Mesenchymal stem cell (in vitro differentiated cells and primary cell): Measurements from ENCODE around the gene RYR2.

Source experiments
- DNase-seq: peaks from one replicate; pipeline ENCODE4 v3.0.0-alpha.2; 2013
- H2AFZ ChIP-seq: one replicate; pipeline ENCODE4 v1.6.1; 2013; ENCODE audit warnings: low read depth, mild to moderate bottlenecking, control low read depth, inconsistent platforms, low read length, moderate library complexity
- H2AK5ac ChIP-seq: 2 replicates; pipeline ENCODE4 v1.6.1; 2013; ENCODE audit warnings: low read length, moderate library complexity, mild to moderate bottlenecking, inconsistent platforms; ENCODE audit not compliant: severe bottlenecking
- H2BK120ac ChIP-seq: one replicate; pipeline ENCODE4 v1.6.1; 2013; ENCODE audit warnings: low read depth, mild to moderate bottlenecking, inconsistent platforms, low read length, moderate library complexity
- H2BK12ac ChIP-seq, 2 experiments: one replicate each; pipeline ENCODE4 v1.6.1; 2013; ENCODE audit warnings: inconsistent platforms in 2 of 2, low read length in 2 of 2, mild to moderate bottlenecking in 2 of 2, moderate library complexity in 2 of 2, control low read depth in 1 of 2
- H2BK15ac ChIP-seq: one replicate; pipeline ENCODE4 v1.6.1; 2013; ENCODE audit warnings: mild to moderate bottlenecking, low read depth, inconsistent platforms; ENCODE audit not compliant: poor library complexity, severe bottlenecking
- H2BK5ac ChIP-seq: 2 replicates; pipeline ENCODE4 v1.6.1; 2013; ENCODE audit warnings: low read depth, mild to moderate bottlenecking, low read length, control low read depth, inconsistent platforms; ENCODE audit not compliant: poor library complexity, severe bottlenecking
- H3K14ac ChIP-seq, 2 experiments: one replicate each; pipeline ENCODE4 v1.6.1; 2013; ENCODE audit warnings: inconsistent platforms in 2 of 2, low read length in 2 of 2, control low read depth in 1 of 2, mild to moderate bottlenecking in 1 of 2, moderate library complexity in 1 of 2
- H3K18ac ChIP-seq, 2 experiments: one replicate each; pipeline ENCODE4 v1.6.1; 2013; ENCODE audit warnings: inconsistent platforms in 2 of 2, low read length in 2 of 2, control low read depth in 1 of 2, low read depth in 1 of 2, mild to moderate bottlenecking in 1 of 2
- H3K23ac ChIP-seq, 2 experiments: one replicate each; pipeline ENCODE4 v1.6.1; 2013; ENCODE audit warnings: inconsistent platforms in 2 of 2, low read length in 2 of 2, mild to moderate bottlenecking in 2 of 2, moderate library complexity in 2 of 2, control low read depth in 1 of 2
- H3K27ac ChIP-seq: 2 replicates; pipeline ENCODE4 v1.5.1; 2013; ENCODE audit warnings: mild to moderate bottlenecking, moderate library complexity, low read length, control low read depth, inconsistent platforms; ENCODE audit not compliant: poor library complexity, severe bottlenecking
- H3K27me3 ChIP-seq, 2 experiments: 2 replicates each; pipeline versions ENCODE4 v1.6.1 to v1.7.0; 2013; ENCODE audit warnings: low read length in 2 of 2, mild to moderate bottlenecking in 2 of 2, moderate library complexity in 2 of 2, control low read depth in 1 of 2, inconsistent platforms in 1 of 2; ENCODE audit not compliant: control insufficient read depth in 1 of 2, insufficient read depth in 1 of 2
- H3K36me3 ChIP-seq, 2 experiments: 2 replicates each; pipeline versions ENCODE4 v1.6.1 to v1.7.0; 2013; ENCODE audit warnings: low read length in 2 of 2, control low read depth in 1 of 2, inconsistent platforms in 1 of 2, low read depth in 1 of 2, mild to moderate bottlenecking in 1 of 2; ENCODE audit not compliant: insufficient read depth in 2 of 2, control insufficient read depth in 1 of 2
- H3K4ac ChIP-seq, 2 experiments: one replicate each; pipeline ENCODE4 v1.6.1; 2013; ENCODE audit warnings: inconsistent platforms in 2 of 2, low read length in 2 of 2, mild to moderate bottlenecking in 2 of 2, moderate library complexity in 2 of 2, control low read depth in 1 of 2, low read depth in 1 of 2
- H3K4me1 ChIP-seq: 2 replicates; pipeline ENCODE4 v1.6.1; 2013; ENCODE audit warnings: low read depth, low read length, control low read depth; ENCODE audit not compliant: control insufficient read depth, insufficient read depth
- H3K4me2 ChIP-seq: 2 replicates; pipeline ENCODE4 v1.6.1; 2013; ENCODE audit warnings: low read length, mild to moderate bottlenecking, inconsistent platforms; ENCODE audit not compliant: poor library complexity, severe bottlenecking
- H3K4me3 ChIP-seq, 2 experiments: 2 replicates each; pipeline versions ENCODE4 v1.5.1 to v1.7.0; 2013; ENCODE audit warnings: low read length in 2 of 2, mild to moderate bottlenecking in 2 of 2, control low read depth in 1 of 2, low read depth in 1 of 2; ENCODE audit not compliant: insufficient read depth in 1 of 2
- H3K79me1 ChIP-seq: replicated peaks from 2 replicates; pipeline ENCODE4 v1.6.1; 2013; ENCODE audit warnings: mild to moderate bottlenecking, control low read depth, low read length, inconsistent platforms; ENCODE audit not compliant: poor library complexity, severe bottlenecking
- H3K9ac ChIP-seq: 2 replicates; pipeline ENCODE4 v1.7.0; 2013; ENCODE audit warnings: mild to moderate bottlenecking, low read length, moderate library complexity
- H3K9me3 ChIP-seq: 2 replicates; pipeline ENCODE4 v1.7.0; 2013; ENCODE audit warnings: mild to moderate bottlenecking, low read length; ENCODE audit not compliant: control insufficient read depth
- H4K8ac ChIP-seq: one replicate; pipeline ENCODE4 v1.6.1; 2013; ENCODE audit warnings: inconsistent platforms, mild to moderate bottlenecking, low read length, moderate library complexity
- H4K91ac ChIP-seq: one replicate; pipeline ENCODE4 v1.6.1; 2013; ENCODE audit warnings: mild to moderate bottlenecking, low read length, inconsistent platforms
- WGBS: methylation state at CpG from one replicate; pipeline ENCODE4 v1.1.7; 2013; ENCODE audit warnings: mixed read lengths; 5-methylcytosine and 5-hydroxymethylcytosine counted together

The RYR2 gene

GRCh38 chr1:237578540-237578939 is 536.6 kb downstream of the RYR2 start:
- no peak overlapping the region for H3K18ac ChIP-seq
- no peak overlapping the region for H2AFZ ChIP-seq
- H2AK5ac ChIP-seq, result no peak overlapping the region
- no peaks in the 10 kb centered on the region for H3K36me3 ChIP-seq
- no peak overlapping the region for H3K27ac ChIP-seq
- H4K91ac ChIP-seq, result no peak overlapping the region
- DNase-seq, result no peak
- no peak overlapping the region for H2BK15ac ChIP-seq
- H2BK12ac ChIP-seq, result no peak overlapping the region
- no peak overlapping the region for H2BK120ac ChIP-seq
- no peak overlapping the region for H3K4ac ChIP-seq
- no peak overlapping the region for H2BK5ac ChIP-seq
- H3K23ac ChIP-seq, result no peak overlapping the region
- H3K79me1 ChIP-seq, result no peaks in the 10 kb centered on the region
- H3K4me1 ChIP-seq, result no peaks in the 10 kb centered on the region
- H4K8ac ChIP-seq, result no peak overlapping the region
- no peak overlapping the region for H3K14ac ChIP-seq
- no peaks in the 10 kb centered on the region for H3K27me3 ChIP-seq
- no peak overlapping the region for H3K4me2 ChIP-seq
- H3K9ac ChIP-seq, result no peak overlapping the region
- 93% methylated on average over 3 of the region's 3 CpGs for WGBS
- H3K4me3 ChIP-seq, result no peak overlapping the region
- H3K9me3 ChIP-seq, result peaks cover 52% of the 10 kb centered on the region

GRCh38 chr1:237580726-237581125 is 538.7 kb downstream of the RYR2 start:
- 48% methylated on average over 1 of the region's 2 CpGs for WGBS

GRCh38 chr1:237583270-237583669 is 541.3 kb downstream of the RYR2 start:
- H2BK15ac ChIP-seq, result no peak overlapping the region
- no peak overlapping the region for H2AK5ac ChIP-seq
- no peak overlapping the region for H3K4ac ChIP-seq
- no peaks in the 10 kb centered on the region for H3K27me3 ChIP-seq
- H4K8ac ChIP-seq, result no peak overlapping the region
- no peak overlapping the region for H4K91ac ChIP-seq
- H2BK5ac ChIP-seq, result no peak overlapping the region
- H3K4me2 ChIP-seq, result no peak overlapping the region
- no peak overlapping the region for H2BK12ac ChIP-seq
- H3K23ac ChIP-seq, result no peak overlapping the region
- no peak overlapping the region for H2BK120ac ChIP-seq
- H3K4me3 ChIP-seq, result no peak overlapping the region
- no peak overlapping the region for H2AFZ ChIP-seq
- H3K4me1 ChIP-seq, result no peaks in the 10 kb centered on the region
- H3K9ac ChIP-seq, result no peak overlapping the region
- DNase-seq, result no peak
- H3K14ac ChIP-seq, result no peak overlapping the region
- H3K18ac ChIP-seq, result no peak overlapping the region
- no peaks in the 10 kb centered on the region for H3K36me3 ChIP-seq
- H3K27ac ChIP-seq, result no peak overlapping the region
- H3K79me1 ChIP-seq, result no peaks in the 10 kb centered on the region
- peaks cover 31% of the 10 kb centered on the region for H3K9me3 ChIP-seq

More at GRCh38 chr1:237580726-237581125, 538.7 kb downstream of the RYR2 start:
- H3K23ac ChIP-seq, result no peak overlapping the region
- no peaks in the 10 kb centered on the region for H3K27me3 ChIP-seq
- H3K4ac ChIP-seq, result no peak overlapping the region
- H3K36me3 ChIP-seq, result no peaks in the 10 kb centered on the region
- no peak overlapping the region for H3K27ac ChIP-seq
- H4K91ac ChIP-seq, result no peak overlapping the region
- no peak overlapping the region for H3K9ac ChIP-seq
- no peak overlapping the region for H3K18ac ChIP-seq
- H3K9me3 ChIP-seq, result peaks cover 51% of the 10 kb centered on the region
- no peak overlapping the region for H3K4me3 ChIP-seq
- no peak overlapping the region for H4K8ac ChIP-seq
- no peak overlapping the region for H2AFZ ChIP-seq
- H2BK5ac ChIP-seq, result no peak overlapping the region
- no peaks in the 10 kb centered on the region for H3K79me1 ChIP-seq
- no peak overlapping the region for H2BK120ac ChIP-seq
- no peak overlapping the region for H2BK15ac ChIP-seq
- H2AK5ac ChIP-seq, result no peak overlapping the region
- H3K14ac ChIP-seq, result no peak overlapping the region
- no peak overlapping the region for H3K4me2 ChIP-seq
- no peaks in the 10 kb centered on the region for H3K4me1 ChIP-seq
- no peak for DNase-seq
- no peak overlapping the region for H2BK12ac ChIP-seq

- DNase-seq, result no peak
- no peak overlapping the region for H2BK15ac ChIP-seq
- H3K4me3 ChIP-seq, result no peak overlapping the region
- no peak overlapping the region for H2BK120ac ChIP-seq
- H3K27me3 ChIP-seq, result no peaks in the 10 kb centered on the region
- no peak overlapping the region for H2BK5ac ChIP-seq
- no peak overlapping the region for H3K23ac ChIP-seq
- no peak overlapping the region for H2AK5ac ChIP-seq
- H3K4me2 ChIP-seq, result no peak overlapping the region
- H4K91ac ChIP-seq, result no peak overlapping the region
- H3K18ac ChIP-seq, result no peak overlapping the region
- H2AFZ ChIP-seq, result no peak overlapping the region
- no peak overlapping the region for H3K4ac ChIP-seq
- H3K79me1 ChIP-seq, result no peaks in the 10 kb centered on the region
- no peaks in the 10 kb centered on the region for H3K4me1 ChIP-seq
- H3K14ac ChIP-seq, result no peak overlapping the region
- no peak overlapping the region for H2BK12ac ChIP-seq
- H4K8ac ChIP-seq, result no peak overlapping the region
- H3K9ac ChIP-seq, result no peak overlapping the region
- no peak overlapping the region for H3K27ac ChIP-seq
- H3K36me3 ChIP-seq, result no peaks in the 10 kb centered on the region
- H3K9me3 ChIP-seq, result peaks cover 27% of the 10 kb centered on the region
Observed at GRCh38 chr1:237583756-237584155, 541.8 kb downstream of the RYR2 start.
